ENCODE data around the gene HSPA1A. TPM values are rescaled to one million over a fixed set of nuclear protein-coding genes. Genes with fewer than 3 reads are reported as not detected.

The HSPA1A gene
- total RNA-seq, 1 experiment from 2014 or later, result 51.2 TPM

DNA sequence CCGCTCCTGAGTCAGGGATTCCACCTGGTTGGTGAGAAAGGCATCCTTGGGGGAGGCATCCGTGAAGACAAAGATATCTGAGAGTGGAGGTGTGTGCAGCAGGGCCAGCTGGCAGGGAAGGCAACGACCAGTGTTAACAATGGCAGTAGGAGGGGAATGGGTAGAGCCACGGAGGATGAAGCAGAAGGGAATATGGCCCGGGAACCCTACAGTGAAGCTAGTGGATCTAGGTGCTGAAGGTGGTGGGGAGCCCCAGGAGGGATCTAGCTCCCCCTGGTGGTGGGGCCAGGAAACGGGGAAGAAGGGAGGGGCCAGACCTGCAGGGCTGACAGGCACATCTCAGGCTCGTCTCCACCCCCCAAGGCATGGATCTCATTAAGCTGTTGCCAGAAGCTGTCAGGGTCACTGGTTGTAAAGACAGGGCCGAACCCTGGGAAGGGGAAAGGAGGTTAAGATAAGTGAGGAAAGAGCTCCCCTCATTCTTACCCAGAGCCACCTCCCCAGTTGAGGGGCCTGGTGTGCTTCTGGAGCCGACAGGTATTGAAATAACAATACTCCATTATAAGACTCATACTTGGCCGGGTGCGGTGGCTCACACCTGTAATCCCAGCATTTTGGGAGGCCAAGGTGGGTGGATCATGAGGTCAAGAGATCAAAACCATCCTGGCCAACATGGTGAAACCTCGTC is 45.5 kb upstream of the HSPA1A start:
- no CpG with 5 or more reads among the region's 12 CpGs for WGBS (ENCODE audit: extremely low coverage, insufficient read length, low lambda C conversion rate)

More for the DNA sequence above, 45.5 kb upstream of the HSPA1A start:
- Histone ChIP-seq H3K79me1 (ENCODE audit: insufficient read depth, low read depth, low read length, poor library complexity, severe bottlenecking) (no peaks in the 10 kb centered on the region), H3K4me2 (ENCODE audit: insufficient read depth, insufficient read length, low read length) (no peak overlapping the region), H3K23ac (ENCODE audit: insufficient read length, low read depth, low read length) (no peak overlapping the region), H2BK15ac (ENCODE audit: low read depth, low read length) (no peak overlapping the region), H3K56ac (ENCODE audit: insufficient read length, low read depth, low read length) (no peak overlapping the region), H4K91ac (ENCODE audit: insufficient read length, low read depth, low read length) (no peak overlapping the region), H2BK5ac (ENCODE audit: insufficient read length, low read length) (no peak overlapping the region), H3K23me2 (ENCODE audit: insufficient read length, low read depth, low read length, poor library complexity, severe bottlenecking) (no peaks in the 10 kb centered on the region), H4K5ac (ENCODE audit: insufficient read length, low read depth, low read length) (no peak overlapping the region), H3K4ac (ENCODE audit: low read depth, low read length) (no peak overlapping the region), H3K14ac (ENCODE audit: insufficient read depth, low read length) (no peak overlapping the region), H2BK20ac (ENCODE audit: low read depth, low read length, poor library complexity, severe bottlenecking) (no peak overlapping the region), H3K27me3 (ENCODE audit: insufficient read depth, low read length) (no peaks in the 10 kb centered on the region), H3T11ph (ENCODE audit: low read length) (no peak overlapping the region), H4K20me1 (ENCODE audit: control insufficient read depth, insufficient read depth, insufficient read length) (no peaks in the 10 kb centered on the region), H3K79me2 (ENCODE audit: insufficient read depth, low read length) (no peaks in the 10 kb centered on the region), H2BK120ac (ENCODE audit: low read depth, low read length, poor library complexity, severe bottlenecking) (no peak overlapping the region), H3K9me3 (ENCODE audit: control insufficient read depth, low read depth, low read length) (no peaks in the 10 kb centered on the region), H2BK12ac (ENCODE audit: insufficient read length, low read depth, low read length) (no peak overlapping the region), H3K27ac (ENCODE audit: insufficient read length, low read depth, low read length) (no peak overlapping the region), H2AK5ac (ENCODE audit: insufficient read length, low read length) (no peak overlapping the region), H4K8ac (replicated peaks; ENCODE audit: insufficient read length, low read depth, low read length) (no peak overlapping the region), H3K9ac (ENCODE audit: extremely low read depth, insufficient read length, low read length) (no peak overlapping the region), H3K4me1 (ENCODE audit: insufficient read depth, low read length) (no peaks in the 10 kb centered on the region), H3K18ac (ENCODE audit: insufficient read length, low read depth, low read length) (no peak overlapping the region), H2AFZ (ENCODE audit: low read length) (no peak overlapping the region)
- H3K4me3 Mint-ChIP-seq, result no peak overlapping the region; a peak in 1 of 5 replicates
- H3K27ac Mint-ChIP-seq, result peak overlapping the region in 1 of 3 experiments; percentile 25; a peak in 1 of 7 replicates
- H3K27me3 Mint-ChIP-seq (ENCODE audit: low read depth), result no peaks in the 10 kb centered on the region; the same call in 1 of the 2 replicates
- no peaks in the 10 kb centered on the region; a peak in 1 of 5 replicates for H3K9me3 Mint-ChIP-seq
- no peaks in the 10 kb centered on the region; a peak in 1 of 7 replicates for H3K36me3 Mint-ChIP-seq (ENCODE audit: insufficient read depth in 1 of 3, low read depth in 3 of 3)
- DNase-seq, result peak; percentile 85
- TF ChIP-seq, protein P1, sequence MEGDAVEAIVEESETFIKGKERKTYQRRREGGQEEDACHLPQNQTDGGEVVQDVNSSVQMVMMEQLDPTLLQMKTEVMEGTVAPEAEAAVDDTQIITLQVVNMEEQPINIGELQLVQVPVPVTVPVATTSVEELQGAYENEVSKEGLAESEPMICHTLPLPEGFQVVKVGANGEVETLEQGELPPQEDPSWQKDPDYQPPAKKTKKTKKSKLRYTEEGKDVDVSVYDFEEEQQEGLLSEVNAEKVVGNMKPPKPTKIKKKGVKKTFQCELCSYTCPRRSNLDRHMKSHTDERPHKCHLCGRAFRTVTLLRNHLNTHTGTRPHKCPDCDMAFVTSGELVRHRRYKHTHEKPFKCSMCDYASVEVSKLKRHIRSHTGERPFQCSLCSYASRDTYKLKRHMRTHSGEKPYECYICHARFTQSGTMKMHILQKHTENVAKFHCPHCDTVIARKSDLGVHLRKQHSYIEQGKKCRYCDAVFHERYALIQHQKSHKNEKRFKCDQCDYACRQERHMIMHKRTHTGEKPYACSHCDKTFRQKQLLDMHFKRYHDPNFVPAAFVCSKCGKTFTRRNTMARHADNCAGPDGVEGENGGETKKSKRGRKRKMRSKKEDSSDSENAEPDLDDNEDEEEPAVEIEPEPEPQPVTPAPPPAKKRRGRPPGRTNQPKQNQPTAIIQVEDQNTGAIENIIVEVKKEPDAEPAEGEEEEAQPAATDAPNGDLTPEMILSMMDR (conservative IDR thresholded peaks at IDR 0.05), result peak; percentile 97
- H3K4me1 Mint-ChIP-seq, result peaks cover 10 to 12% of the 10 kb centered on the region in 2 experiments
